H1 (cell line): ENCODE measurements around the gene SLC38A8.

Experiments used
- POLR2A ChIP-seq, 2 experiments: IDR thresholded peaks; 1 replicate in 1 of 2; 2 replicates in 1 of 2; pipeline ENCODE4 v1.6.1; 2011; ENCODE audit warnings: low read depth in 2 of 2, low read length in 2 of 2, mild to moderate bottlenecking in 2 of 2; ENCODE audit errors: control extremely low read depth in 1 of 2
- POLR2AphosphoS5 ChIP-seq: IDR thresholded peaks from 2 replicates; pipeline ENCODE4 v1.6.1; 2011; ENCODE audit warnings: low read depth, low read length
- RAD21 ChIP-seq, 2 experiments: IDR thresholded peaks in 1 of 2; conservative IDR thresholded peaks in 1 of 2; 2 replicates each; pipeline ENCODE4 v1.6.1; 2011; ENCODE audit warnings: low read depth in 2 of 2, low read length in 2 of 2, improper control_type of control experiment in 1 of 2, inconsistent platforms in 1 of 2, mild to moderate bottlenecking in 1 of 2, moderate library complexity in 1 of 2
- SP4 ChIP-seq: IDR thresholded peaks from 2 replicates; pipeline ENCODE4 v1.6.1; 2012; ENCODE audit warnings: low read length, inconsistent platforms
- TCF12 ChIP-seq: IDR thresholded peaks from 2 replicates; pipeline ENCODE4 v1.6.1; 2011; ENCODE audit warnings: low read depth, mild to moderate bottlenecking, low read length
- TF ChIP-seq, protein P1 (sequence below), 3 experiments: IDR thresholded peaks; 1 replicate in 2 of 3; 2 replicates in 1 of 3; pipeline versions ENCODE4 v1.5.1 to v1.6.1; 2011; ENCODE audit warnings: low read length in 3 of 3, mild to moderate bottlenecking in 3 of 3, inconsistent platforms in 2 of 3, low read depth in 1 of 3, moderate library complexity in 1 of 3; ENCODE audit not compliant: insufficient read depth in 1 of 3; ENCODE audit errors: control extremely low read depth in 1 of 3

DNA sequence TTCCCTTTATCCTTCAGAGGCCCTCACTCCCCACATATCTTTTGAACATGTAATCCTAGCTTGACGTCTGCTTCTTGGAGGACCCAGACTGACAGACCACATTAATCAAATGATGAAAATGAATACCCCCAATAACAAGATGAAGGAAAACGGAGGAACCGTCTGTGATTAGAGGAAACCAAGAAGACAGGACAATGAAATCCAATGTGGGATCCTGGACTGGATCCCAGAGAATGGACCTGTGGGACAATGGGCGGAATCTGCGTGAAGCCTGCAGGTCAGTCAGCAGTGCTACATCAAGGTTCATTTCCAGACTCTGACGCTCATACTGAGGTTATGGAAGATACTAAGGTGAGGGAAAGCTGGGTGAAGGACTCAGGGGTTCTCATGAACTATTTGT lies 38.2 kb upstream of the SLC38A8 start:
- TF ChIP-seq POLR2A (IDR thresholded peaks at IDR 0.05; ENCODE audit: control extremely low read depth in 1 of 2, low read depth in 2 of 2, low read length in 2 of 2), result no peak
- TF ChIP-seq POLR2AphosphoS5, result no peak
- TF ChIP-seq RAD21 (IDR thresholded peaks at IDR 0.05 in 1 of 2, conservative IDR thresholded peaks at IDR 0.05 in 1 of 2; ENCODE audit: low read depth in 2 of 2, low read length in 2 of 2), result no peak
- TF ChIP-seq, protein P1, sequence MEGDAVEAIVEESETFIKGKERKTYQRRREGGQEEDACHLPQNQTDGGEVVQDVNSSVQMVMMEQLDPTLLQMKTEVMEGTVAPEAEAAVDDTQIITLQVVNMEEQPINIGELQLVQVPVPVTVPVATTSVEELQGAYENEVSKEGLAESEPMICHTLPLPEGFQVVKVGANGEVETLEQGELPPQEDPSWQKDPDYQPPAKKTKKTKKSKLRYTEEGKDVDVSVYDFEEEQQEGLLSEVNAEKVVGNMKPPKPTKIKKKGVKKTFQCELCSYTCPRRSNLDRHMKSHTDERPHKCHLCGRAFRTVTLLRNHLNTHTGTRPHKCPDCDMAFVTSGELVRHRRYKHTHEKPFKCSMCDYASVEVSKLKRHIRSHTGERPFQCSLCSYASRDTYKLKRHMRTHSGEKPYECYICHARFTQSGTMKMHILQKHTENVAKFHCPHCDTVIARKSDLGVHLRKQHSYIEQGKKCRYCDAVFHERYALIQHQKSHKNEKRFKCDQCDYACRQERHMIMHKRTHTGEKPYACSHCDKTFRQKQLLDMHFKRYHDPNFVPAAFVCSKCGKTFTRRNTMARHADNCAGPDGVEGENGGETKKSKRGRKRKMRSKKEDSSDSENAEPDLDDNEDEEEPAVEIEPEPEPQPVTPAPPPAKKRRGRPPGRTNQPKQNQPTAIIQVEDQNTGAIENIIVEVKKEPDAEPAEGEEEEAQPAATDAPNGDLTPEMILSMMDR (IDR thresholded peaks at IDR 0.05; ENCODE audit: control extremely low read depth in 1 of 3, insufficient read depth in 1 of 3, low read depth in 1 of 3, low read length in 3 of 3), result no peak
- TF ChIP-seq SP4, result no peak
- no peak for TF ChIP-seq TCF12
